Stimulated activated CD4-positive, alpha-beta T cell treated with anti-CD3 and anti-CD28 coated beads, Interleukin-2, amount 100 ng/mL, for 48 hours (primary cell): ENCODE measurements around the gene VDR.

Experiments used
- DNase-seq, 2 donors: peaks; one replicate each; pipeline ENCODE4 v3.0.0-alpha.2; 2020

Gene VDR

GRCh38 chr12:47904713-47905709, at the start of gene VDR:
Gene VDR, minus strand, starts transcription at chr12:47904994. Its CDS starts 25,881 bp downstream, at chr12:47879113.
- DNase-seq = peak; percentile 64 to 70

GRCh38 chr12:47954058-47954457, 49.3 kb upstream of the VDR start:
- DNase-seq = no peak

- no peak for DNase-seq
These were observed 46.2 kb upstream of the VDR start for GRCh38 chr12:47950856-47951468.

GRCh38 chr12:47949441-47950341, 44.9 kb upstream of the VDR start:
- DNase-seq = peak; percentile 44 to 55

- DNase-seq = no peak
These were observed 42.5 kb upstream of the VDR start for GRCh38 chr12:47947341-47947740.

- no peak for DNase-seq
These were observed 41.9 kb upstream of the VDR start for GRCh38 chr12:47946413-47947323.

GRCh38 chr12:47945341-47945728, 40.5 kb upstream of the VDR start:
- DNase-seq = no peak

GRCh38 chr12:47944685-47945340, 40.0 kb upstream of the VDR start:
- no peak for DNase-seq

- DNase-seq = no peak
These were observed 39.0 kb upstream of the VDR start for GRCh38 chr12:47943623-47944340.

GRCh38 chr12:47942614-47943225, 37.9 kb upstream of the VDR start:
- no peak for DNase-seq

- peak; percentile 25 to 31 for DNase-seq
These were observed 37.2 kb upstream of the VDR start for GRCh38 chr12:47941871-47942613.

- no peak for DNase-seq
These were observed 36.6 kb upstream of the VDR start for GRCh38 chr12:47941475-47941780.

GRCh38 chr12:47940773-47941474, 36.1 kb upstream of the VDR start:
- DNase-seq = no peak

- DNase-seq = no peak
These were observed 34.3 kb upstream of the VDR start for GRCh38 chr12:47939009-47939601.

- DNase-seq = no peak
These were observed 33.8 kb upstream of the VDR start for GRCh38 chr12:47938594-47938993.

- no peak for DNase-seq
These were observed 33.3 kb upstream of the VDR start for GRCh38 chr12:47938093-47938492.

- DNase-seq = no peak
These were observed 30.4 kb upstream of the VDR start for GRCh38 chr12:47935184-47935583.

GRCh38 chr12:47931187-47931586, 26.4 kb upstream of the VDR start:
- DNase-seq = no peak

GRCh38 chr12:47930634-47931033, 25.8 kb upstream of the VDR start:
- DNase-seq = no peak
